Body of pancreas (tissue), 4 donors: Measurements from ENCODE around the gene TXNDC5. TPM values are rescaled to one million over a fixed set of nuclear protein-coding genes. Genes with fewer than 3 reads are reported as not detected.

Source experiments
- ATAC-seq: fragments of 150-250 bp; one replicate; pipeline ENCODE4 v1.9.1; 2016
- DNase-seq, 4 donors: peaks; one replicate each; pipeline ENCODE4 v3.0.0-alpha.2; 2019
- H3K27ac ChIP-seq, 4 donors: fragments of 200-600 bp; sonication (generic); 1 replicate in 3 of 4; 2 replicates in 1 of 4; pipeline versions ENCODE4 v1.5.1 to v1.6.1; 2016 to 2019; ENCODE audit warnings: mild to moderate bottlenecking in 1 of 4, mixed read lengths in 1 of 4, moderate library complexity in 1 of 4
- H3K27me3 ChIP-seq, 2 donors: fragments of 200-600 bp; sonication (generic); one replicate each; pipeline ENCODE4 v1.6.0; 2016; ENCODE audit warnings: mild to moderate bottlenecking in 1 of 2
- H3K36me3 ChIP-seq, 2 donors: fragments of 200-600 bp; sonication (generic); replicated peaks in 1 of 2; 2 replicates each; pipeline ENCODE4 v1.5.1; 2016; ENCODE audit warnings: low read depth in 2 of 2; ENCODE audit not compliant: insufficient read depth in 1 of 2
- H3K4me1 ChIP-seq: fragments of 200-600 bp; sonication (generic); one replicate; pipeline ENCODE4 v1.6.0; 2016
- H3K4me3 ChIP-seq, 2 donors: fragments of 200-600 bp; sonication (generic); 1 replicate in 1 of 2; 2 replicates in 1 of 2; pipeline ENCODE4 v1.5.1; 2016 to 2019
- H3K9me3 ChIP-seq, 3 donors: fragments of 200-600 bp; sonication (generic); 1 replicate in 2 of 3; 2 replicates in 1 of 3; pipeline ENCODE4 v1.5.1; 2016
- POLR2A ChIP-seq, 3 donors: fragments of 450-650 bp; IDR thresholded peaks; one replicate each; pipeline ENCODE4 v1.6.1; 2016; ENCODE audit warnings: antibody characterized with exemption in 3 of 3, mild to moderate bottlenecking in 2 of 3
- WGBS, 2 donors: methylation state at CpG; one replicate each; pipeline ENCODE4 v1.1.5; 2017; 5-methylcytosine and 5-hydroxymethylcytosine counted together
- intact Hi-C: fragments of 100-400 bp; cut with DNase I; formaldehyde crosslinking; loops from one replicate; pipeline ENCODE4 v1.15.1; 2023
- total RNA-seq, 2 donors: library from RNA; depleted of rRNA; stranded (reverse); fragments of >200 nt; gene quantifications; one replicate each; pipeline ENCODE4 v1.1.0, GENCODE V29; 2016
- TF ChIP-seq, protein P1 (sequence below), 7 experiments: fragments of 450-650 bp in 4 of 7; fragments of 200-600 bp in 3 of 7; sonication (generic) in 3 of 7; IDR thresholded peaks; one replicate each; pipeline ENCODE4 v1.5.1; 2016 to 2019; ENCODE audit warnings: antibody characterized with exemption in 7 of 7

TXNDC5 gene
- total RNA-seq, 2 donors from 2014 or later: 104 to 112 TPM

GRCh38 chr6:7954477-7955200 is 44.1 kb upstream of the TXNDC5 start:
- DNase-seq (no peak), ATAC-seq (no peak)
- Histone ChIP-seq H3K27me3 (no peaks in the 10 kb centered on the region), H3K9me3 (no peaks in the 10 kb centered on the region), H3K27ac (no peak overlapping the region), H3K4me1 (no peaks in the 10 kb centered on the region), H3K36me3 (no peaks in the 10 kb centered on the region), H3K4me3 (no peak overlapping the region)
- 81 to 89% methylated on average over 4 of the region's 4 CpGs for WGBS, 2 donors
- intact Hi-C loops: no loop called here
- TF ChIP-seq POLR2A (IDR thresholded peaks at IDR 0.05): no peak
- TF ChIP-seq, protein P1, sequence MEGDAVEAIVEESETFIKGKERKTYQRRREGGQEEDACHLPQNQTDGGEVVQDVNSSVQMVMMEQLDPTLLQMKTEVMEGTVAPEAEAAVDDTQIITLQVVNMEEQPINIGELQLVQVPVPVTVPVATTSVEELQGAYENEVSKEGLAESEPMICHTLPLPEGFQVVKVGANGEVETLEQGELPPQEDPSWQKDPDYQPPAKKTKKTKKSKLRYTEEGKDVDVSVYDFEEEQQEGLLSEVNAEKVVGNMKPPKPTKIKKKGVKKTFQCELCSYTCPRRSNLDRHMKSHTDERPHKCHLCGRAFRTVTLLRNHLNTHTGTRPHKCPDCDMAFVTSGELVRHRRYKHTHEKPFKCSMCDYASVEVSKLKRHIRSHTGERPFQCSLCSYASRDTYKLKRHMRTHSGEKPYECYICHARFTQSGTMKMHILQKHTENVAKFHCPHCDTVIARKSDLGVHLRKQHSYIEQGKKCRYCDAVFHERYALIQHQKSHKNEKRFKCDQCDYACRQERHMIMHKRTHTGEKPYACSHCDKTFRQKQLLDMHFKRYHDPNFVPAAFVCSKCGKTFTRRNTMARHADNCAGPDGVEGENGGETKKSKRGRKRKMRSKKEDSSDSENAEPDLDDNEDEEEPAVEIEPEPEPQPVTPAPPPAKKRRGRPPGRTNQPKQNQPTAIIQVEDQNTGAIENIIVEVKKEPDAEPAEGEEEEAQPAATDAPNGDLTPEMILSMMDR (IDR thresholded peaks at IDR 0.05): no peak

DNA sequence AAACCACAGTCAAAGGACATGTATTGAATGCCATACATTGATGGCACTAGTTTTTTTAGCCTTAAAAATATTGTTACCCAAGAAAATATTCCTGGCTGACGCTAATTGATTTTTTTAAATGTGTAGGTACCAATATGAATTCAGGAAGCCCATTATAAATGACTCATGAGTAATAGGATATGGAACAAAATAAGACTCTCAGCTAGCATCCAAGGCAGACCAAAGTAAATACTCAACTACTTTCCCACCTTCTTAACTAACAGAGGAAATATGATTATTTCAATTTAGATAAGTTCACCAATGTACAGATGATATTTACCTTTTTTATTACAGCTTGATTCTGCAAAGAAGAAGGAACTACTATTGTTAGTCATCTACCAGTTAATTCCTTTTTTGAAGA is 43.2 kb upstream of the TXNDC5 start:
- Histone ChIP-seq H3K36me3 (no peaks in the 10 kb centered on the region), H3K27ac (no peak overlapping the region), H3K4me1 (no peaks in the 10 kb centered on the region), H3K4me3 (no peak overlapping the region), H3K27me3 (no peaks in the 10 kb centered on the region), H3K9me3 (no peaks in the 10 kb centered on the region)
- no peak for DNase-seq
- intact Hi-C loops: no loop called here
- no peak for ATAC-seq
- no peak for TF ChIP-seq POLR2A (IDR thresholded peaks at IDR 0.05)
- TF ChIP-seq, protein P1 (IDR thresholded peaks at IDR 0.05): no peak
- 74 to 84% methylated on average over 1 of the region's 1 CpG for WGBS, 2 donors

- ATAC-seq (no peak), DNase-seq (no peak)
- Histone ChIP-seq H3K36me3 (no peaks in the 10 kb centered on the region), H3K9me3 (no peaks in the 10 kb centered on the region), H3K27ac (no peak overlapping the region), H3K4me3 (no peak overlapping the region), H3K4me1 (no peaks in the 10 kb centered on the region), H3K27me3 (no peaks in the 10 kb centered on the region)
- intact Hi-C loops: no loop called here
- 49 to 67% methylated on average over 5 of the region's 5 CpGs for WGBS, 2 donors
- TF ChIP-seq, protein P1 (IDR thresholded peaks at IDR 0.05): no peak
- TF ChIP-seq POLR2A (IDR thresholded peaks at IDR 0.05): no peak
These were observed 29.3 kb upstream of the TXNDC5 start for GRCh38 chr6:7939864-7940228.

DNA sequence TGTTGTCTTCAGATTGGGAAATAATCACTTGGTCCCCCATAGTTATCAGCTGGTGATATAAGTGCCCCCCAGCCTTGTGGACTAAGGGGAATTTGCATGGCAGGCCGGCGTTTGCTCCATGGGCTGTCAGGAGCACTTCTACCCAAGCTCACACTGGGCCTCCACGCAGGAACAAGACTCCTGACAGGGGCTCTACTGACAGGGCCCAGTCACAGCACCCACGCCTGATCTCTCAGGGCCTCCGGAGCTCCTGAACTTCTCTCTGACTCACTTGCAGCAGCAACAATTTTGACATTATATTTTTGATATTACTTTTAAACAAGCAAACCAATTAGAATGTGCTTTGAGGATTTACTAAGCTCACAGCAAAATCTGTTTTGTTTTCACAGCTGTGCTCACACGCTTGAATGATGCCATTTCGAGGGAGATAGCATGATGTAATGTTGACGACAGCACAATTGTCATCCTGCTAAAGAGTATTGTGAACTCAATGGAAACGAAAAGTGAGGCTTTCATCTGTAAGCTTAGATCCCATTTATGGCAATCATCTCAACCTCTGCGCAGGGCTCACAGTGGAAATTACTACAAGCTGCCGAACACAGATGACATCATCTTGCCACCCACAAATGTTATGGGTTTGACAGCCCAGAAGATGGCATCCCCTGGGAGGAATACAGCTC is 28.7 kb upstream of the TXNDC5 start:
- ATAC-seq: no peak
- WGBS, 2 donors: 72 to 79% methylated on average over 11 of the region's 11 CpGs
- Histone ChIP-seq H3K27ac (no peak overlapping the region), H3K4me3 (no peak overlapping the region), H3K4me1 (no peaks in the 10 kb centered on the region), H3K36me3 (no peaks in the 10 kb centered on the region), H3K9me3 (no peaks in the 10 kb centered on the region), H3K27me3 (no peaks in the 10 kb centered on the region)
- DNase-seq: no peak
- intact Hi-C loops: no loop called here
- TF ChIP-seq, protein P1 (IDR thresholded peaks at IDR 0.05): no peak
- no peak for TF ChIP-seq POLR2A (IDR thresholded peaks at IDR 0.05)
